Measurements from ENCODE around the gene SLC46A1.

The SLC46A1 gene

GRCh38 chr17:28350271-28350670 lies 55.7 kb downstream of the SLC46A1 start:
- no peak for DNase-seq (ENCODE audit: low spot score)

GRCh38 chr17:28348979-28349378 lies 57.0 kb downstream of the SLC46A1 start:
- DNase-seq (ENCODE audit: low spot score), result no peak

DNA sequence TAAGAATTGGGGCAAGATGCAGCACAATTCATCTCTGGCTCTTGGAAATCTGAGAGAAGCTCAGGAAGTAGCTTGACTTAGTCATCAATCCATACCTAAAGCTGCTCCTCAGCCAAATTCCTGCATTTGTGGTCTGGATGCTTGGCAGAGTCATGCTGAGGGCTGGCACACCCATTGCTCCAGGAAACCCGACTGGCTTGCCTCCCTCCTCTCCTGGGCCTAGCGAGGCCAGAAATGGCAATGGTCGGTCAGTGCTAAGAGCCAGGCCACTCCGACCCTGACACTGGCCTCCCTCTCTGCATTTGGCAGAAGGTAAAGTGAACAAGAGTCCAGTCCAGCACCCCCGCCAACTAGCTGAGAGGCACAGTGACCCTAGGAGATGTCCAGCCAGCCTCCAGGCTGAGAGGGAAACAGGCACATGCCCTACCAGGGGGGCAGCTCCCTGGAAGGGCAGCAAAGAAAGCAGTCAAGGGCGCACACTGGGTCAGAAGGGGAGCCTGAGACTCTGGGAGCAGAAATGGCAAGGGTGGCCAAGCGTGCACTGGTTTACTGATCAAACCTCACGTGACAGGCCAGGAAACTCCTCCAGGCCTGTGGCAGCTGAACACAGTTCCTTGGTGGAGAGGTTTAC lies 58.6 kb downstream of the SLC46A1 start:
- no peak for DNase-seq (ENCODE audit: low spot score)

DNA sequence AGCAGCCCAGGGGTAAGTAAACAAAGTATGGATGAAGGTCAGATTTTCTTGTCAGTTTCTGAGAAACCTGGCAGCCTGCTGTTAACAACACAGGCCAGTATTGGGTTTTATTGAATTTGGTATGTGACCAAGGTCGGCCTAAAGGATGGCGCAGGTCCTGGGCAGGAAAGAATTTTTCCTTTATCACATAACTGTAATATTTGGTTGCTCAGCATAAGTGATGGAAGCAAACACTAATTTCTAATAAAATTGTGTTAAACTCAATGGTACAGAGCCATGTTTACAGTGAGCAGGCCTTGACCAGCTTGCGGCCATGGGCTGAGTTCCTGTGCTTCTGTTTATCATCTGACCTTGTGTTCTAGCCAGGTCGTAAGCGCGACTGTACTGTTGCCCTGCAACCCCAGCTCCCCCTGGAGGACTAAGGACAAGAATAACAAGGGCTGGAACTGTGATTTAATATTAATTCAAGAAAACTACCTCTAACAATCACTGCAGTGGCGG lies 59.2 kb downstream of the SLC46A1 start:
- no peak for DNase-seq (ENCODE audit: low spot score)

GRCh38 chr17:28346199-28346580 lies 59.8 kb downstream of the SLC46A1 start:
- no peak for DNase-seq (ENCODE audit: low spot score)

DNA sequence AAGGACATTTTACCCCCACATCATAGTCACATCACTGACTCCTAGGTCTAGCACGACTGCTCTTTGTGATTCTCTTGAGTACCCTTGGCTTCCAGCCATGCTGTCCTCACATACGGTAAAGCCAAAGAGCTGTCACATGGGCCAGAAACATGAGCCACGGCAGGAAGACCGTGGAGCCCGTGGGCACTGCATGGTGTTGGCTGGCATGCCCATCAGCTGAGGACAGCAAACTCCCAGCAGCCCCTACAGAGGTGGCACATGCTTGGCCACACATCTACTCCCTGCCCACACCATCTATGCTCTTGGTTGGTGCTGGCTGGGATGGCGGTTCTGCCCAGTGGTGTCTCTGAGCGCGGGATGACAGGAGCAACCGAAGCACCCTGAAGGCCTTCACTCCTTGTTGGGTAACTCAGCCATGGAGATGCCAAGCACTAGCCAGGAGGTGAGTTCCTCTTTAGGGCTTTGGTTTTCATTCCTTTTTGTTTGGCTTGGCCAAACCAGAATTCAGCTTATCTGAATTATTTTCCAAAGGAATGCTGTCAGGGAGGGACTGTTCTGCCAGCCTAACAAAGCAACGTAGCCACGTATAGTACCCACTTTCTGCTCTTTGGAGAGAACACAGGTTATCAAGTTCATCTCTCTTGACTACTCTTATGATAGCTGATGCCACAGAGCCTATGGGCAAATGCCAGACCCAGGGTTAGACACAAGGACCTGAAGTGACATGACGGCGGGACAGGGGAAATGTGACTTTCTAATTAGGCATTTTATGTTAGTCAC lies 60.4 kb downstream of the SLC46A1 start:
- no peak for DNase-seq (ENCODE audit: low spot score)

Data from iPS-NIHi11 (cell line).